NCI-H2029 (cell line): ENCODE measurements around the gene LRRC34.

Experiments used
- DNase-seq: peaks from one replicate; lab custom pipeline; 2025; lab: John Stamatoyannopoulos, UW

The LRRC34 gene

DNA sequence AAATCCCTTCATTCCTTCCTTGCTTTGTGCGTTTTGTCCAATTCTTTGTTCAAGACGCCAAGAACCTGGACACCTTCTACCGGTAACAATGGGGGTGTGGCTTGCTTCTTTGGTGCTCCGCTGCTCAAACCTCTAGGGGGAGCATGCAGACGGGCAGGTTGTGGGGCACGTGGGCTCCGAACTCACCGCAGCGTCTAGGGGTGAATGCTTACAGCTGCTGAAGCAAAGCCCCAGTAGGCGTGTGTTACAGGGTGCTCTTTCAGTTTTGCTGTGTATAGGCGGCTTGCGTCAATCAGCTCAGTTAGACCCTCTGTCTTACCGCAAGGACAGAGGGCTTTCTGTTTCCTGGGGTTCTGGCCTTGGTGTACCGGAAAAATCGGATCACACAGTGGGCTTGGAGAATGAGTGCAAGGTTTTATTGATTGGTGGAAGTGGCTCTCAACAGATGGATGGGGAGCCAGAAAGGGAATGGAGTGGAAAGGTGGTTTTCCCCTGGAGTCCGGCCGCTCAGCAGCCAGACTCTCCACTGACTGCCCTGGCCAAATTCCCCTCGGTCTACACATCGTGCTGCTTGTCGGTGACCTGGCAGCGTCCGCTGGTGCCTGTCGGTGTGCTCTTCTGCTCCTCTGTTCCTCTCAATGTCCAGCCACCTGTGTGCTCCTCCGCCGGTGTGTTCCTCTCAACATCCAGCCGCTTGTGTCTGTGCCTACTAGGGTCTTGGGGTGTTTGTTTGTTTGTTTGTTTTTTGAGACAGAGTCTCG is 1.2 kb upstream of the LRRC34 start:
- DNase-seq: peak; percentile 78

DNA sequence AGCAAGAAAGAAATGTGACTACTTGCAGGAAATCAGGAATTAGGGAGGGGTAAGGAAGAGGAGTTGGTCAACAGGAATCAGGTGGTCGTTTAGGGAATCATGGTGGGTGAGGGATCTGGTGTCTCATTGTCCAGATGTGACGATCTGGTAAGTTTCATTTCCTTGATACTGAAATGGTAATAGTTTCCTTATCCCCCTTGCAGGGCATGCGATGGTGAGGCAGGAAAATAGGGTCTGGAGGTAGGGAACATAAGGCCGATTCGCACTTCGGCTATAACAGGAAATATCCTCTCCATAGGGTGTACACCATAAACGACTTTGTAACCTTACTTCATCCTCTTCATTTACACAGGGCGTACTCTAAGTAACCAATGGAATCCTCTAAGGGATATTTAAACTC is 574 bp upstream of the LRRC34 start:
- peak; percentile 41 for DNase-seq

DNA sequence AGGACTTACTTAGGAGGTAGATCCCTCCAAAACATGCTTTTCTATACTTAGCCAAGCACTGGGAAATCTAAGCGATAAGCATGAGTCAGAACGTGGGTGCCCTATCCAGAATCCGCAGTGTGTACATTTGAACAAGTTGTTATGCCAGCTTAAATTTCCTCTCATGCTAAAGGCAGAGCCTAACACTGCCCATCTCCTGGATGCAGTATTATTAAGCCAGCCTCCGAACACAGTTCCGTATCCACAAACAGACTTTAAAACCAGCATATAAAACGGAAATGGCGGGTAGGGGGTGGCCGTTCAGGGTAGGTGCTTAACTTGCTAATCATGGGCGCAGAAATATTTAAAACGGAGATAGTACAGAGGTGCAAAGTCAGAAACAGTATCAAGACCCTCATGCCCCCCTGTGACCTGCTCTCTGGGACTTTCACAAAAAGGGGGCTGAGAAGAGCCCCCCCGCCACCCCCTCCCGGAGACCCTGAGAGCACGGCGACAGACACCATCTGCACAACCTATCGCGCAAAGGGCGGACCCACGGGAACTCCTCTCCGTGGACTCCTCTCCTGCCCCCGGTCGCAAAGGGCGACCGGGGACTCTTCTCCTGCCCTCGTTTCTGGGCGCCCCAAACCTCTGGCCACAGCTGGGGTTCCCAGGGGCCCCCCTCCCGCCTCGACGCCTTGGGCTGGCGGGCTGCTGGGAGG is 923 bp downstream of the LRRC34 start:
- peak; percentile 34 for DNase-seq

DNA sequence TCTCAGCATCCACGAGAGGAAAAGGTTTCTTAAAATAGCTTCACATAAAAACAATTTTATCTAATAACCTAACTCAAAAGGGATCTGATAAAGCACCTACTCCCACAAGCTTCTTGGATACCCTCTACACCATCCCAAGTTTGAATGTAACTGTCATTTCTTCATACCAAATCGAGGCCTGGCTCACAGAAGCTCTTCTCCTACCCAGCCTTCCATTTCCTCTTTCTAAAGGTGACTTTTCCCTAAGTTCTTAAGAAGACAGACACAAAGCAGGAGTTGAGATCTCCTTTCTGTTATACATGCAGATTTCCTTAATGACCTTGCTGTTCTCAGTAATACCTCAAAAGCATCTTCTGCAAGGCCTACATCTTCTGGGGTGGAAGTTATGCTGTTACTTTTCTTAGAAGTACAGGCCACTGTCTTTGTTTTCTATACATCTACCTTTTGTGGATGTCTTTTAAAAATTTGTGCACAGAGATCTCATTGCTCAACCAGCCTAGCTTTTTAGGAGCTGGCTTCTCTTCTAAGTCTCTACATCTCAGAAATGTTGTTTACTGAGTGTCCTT is 3.4 kb downstream of the LRRC34 start:
- no peak for DNase-seq

DNA sequence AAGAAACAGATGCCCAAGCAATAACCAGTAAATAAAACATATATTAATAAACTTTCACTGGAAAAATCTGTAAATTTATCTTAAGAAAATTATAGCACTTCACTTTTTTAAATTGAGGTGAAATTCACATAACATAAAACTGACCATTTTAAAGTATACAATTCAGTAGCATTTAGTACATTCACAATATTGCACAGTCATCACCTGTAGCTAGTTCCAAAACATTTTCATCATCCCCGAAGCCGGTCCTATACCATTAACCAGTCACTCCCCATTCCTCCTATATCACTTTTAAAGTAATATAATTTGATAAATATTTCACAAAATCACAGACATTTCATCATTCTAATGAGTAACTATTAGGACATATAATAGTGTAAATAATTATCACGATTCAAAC is 8.0 kb downstream of the LRRC34 start:
- no peak for DNase-seq

DNA sequence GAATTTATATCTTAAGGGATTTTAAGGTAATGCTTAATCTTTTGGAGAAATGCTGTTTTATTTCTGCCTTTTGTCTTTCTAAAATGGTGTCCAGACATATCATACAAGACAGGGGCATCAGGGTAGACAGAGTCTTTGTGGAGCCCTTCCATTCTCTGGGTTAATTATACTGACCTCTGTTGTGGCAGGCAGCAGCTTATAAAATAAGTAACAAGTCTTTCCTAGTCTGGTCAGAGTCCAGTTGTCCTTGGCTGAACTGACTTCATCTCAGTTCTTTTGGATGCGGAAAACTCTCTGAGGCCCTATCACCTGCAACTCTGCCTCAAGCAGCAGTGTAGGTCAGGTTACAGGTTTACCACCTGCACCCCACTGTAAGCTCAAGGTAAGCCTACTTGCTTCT is 20.3 kb downstream of the LRRC34 start:
- DNase-seq: no peak

DNA sequence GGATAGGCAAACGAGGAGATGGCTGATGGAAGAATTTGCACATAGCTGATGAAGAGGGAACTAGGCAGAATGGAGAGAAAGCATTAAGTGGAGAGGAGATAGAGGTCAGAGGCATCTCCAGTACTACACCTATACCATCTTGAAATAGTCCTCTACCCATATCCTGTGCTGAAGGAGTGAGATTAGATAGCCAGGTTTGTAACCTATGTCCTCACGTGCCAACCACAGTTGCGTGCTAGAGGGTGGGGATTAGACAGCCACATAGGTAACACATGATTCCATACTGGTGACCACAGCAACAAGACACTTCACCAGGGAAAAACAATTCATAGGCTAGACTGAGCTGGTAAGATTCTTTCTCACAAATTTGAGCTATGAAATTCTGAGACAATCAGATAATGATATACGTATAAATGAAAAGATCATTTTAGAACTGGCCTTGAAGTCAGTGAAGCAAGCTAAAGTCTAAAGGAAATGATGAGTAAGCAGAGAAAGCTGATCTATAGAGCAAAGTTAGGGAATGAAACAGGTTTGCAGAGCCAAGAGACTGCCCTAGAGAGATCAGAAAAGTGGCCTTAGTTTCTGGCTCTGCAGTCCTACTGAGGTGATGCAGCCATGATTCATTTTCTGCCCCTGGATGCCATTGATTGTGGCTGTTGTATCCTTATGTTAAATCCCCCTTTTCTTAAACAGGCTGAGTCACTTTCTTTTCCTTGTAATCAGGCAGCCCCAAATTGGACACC is 21.8 kb downstream of the LRRC34 start:
- no peak for DNase-seq

DNA sequence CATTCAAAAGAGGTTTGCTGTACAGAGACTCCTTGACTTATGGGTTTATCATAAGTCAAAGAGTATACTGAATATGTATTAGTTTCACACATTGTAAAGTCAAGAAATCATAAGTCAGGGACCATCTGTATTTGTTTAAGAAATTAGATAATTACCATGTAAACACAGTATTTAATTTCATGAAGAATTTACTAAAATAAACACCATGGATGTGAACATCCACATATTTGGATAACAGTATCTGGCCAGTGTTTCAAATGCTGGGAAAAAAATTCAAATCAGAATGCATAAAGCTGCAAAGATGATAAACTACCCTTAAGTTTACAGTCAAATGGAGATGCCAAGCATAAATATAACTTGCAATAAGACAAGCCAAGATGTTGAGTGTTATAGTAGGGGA is 22.5 kb downstream of the LRRC34 start:
- no peak for DNase-seq

DNA sequence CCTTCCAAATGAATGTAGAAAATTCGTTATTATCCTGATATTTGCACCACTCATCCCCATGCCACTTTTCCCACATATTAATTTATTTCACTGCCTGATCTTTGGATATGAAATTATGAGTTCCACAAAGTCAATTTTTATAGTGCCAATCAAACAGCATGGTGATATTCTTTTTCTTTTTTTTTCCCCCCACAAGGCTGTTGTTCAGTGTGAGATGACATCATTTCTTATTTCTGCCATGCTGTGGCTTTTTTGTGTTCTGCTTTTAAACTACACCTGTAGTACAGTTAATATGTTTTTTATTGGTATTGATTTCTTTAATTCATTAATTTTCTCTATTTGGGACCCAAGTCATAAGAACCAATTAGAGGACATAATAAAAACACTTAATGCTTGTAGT is 24.9 kb downstream of the LRRC34 start:
- no peak for DNase-seq

DNA sequence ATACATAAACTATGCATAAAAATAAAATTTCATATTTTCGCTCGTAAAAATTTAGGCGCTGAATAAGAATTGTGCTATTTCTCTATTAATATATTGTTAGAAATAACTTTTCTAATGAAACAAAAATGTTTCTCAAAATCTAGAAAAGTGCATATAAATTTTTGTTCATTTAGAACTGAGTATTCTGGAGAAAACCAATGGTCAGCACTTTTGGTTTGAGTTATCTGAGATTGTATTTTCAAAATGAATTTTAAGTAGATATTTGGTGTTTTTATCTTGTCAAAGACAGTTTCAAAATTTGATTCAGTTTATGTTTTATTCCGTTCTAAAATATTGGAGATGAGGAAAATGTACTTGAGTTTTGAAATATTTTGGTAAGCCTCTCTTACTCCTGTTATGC is 25.6 kb downstream of the LRRC34 start:
- DNase-seq: no peak

DNA sequence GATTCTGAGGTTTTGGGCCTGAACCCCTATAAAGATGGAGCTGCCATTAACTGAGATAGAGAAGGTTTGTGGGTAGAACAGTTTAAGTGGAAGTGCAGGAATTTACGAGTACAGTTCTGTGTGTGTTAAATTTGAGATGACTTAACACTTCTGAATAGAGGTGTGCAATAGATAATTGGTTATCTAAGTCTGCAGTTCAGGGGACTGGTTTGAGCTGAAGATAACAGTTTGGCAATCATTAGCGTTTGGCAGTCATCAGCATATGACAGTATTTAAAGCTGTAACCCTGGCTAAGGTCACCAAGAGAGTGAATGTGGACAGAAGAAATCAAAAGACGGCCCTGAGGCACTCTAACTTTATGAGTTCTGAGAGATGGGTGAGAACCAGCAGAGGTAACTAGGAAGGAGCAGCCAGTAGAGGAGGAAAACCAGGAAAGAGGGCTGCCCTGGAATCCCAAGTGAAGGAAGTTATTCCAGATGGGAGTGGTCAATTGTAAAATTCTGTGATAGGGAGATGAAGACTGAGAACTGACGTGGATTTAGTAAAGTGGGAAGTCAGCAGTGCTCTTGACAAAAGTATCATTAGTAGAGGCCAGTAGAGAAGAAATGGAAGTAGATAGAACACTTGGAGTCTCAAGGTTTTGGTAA is 31.4 kb downstream of the LRRC34 start:
- DNase-seq: no peak

DNA sequence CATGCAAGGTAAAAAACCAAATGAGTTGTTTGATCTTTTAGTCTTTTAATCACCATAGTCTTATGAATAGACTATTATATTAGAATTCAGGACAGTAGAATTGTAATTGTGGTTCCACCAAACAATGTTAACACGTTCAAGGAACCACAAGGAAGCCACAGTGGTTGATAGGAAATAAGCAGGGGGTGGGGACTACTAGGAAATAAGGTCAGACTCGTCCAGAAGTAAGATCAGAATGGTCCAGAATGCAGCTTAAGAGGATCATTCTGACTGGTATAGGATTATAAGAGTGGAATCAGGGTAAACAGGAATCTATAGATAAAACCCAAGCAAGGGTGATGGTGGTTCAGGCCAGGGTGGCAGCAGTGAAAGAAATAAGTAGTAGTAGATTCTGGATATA is 32.0 kb downstream of the LRRC34 start:
- no peak for DNase-seq

DNA sequence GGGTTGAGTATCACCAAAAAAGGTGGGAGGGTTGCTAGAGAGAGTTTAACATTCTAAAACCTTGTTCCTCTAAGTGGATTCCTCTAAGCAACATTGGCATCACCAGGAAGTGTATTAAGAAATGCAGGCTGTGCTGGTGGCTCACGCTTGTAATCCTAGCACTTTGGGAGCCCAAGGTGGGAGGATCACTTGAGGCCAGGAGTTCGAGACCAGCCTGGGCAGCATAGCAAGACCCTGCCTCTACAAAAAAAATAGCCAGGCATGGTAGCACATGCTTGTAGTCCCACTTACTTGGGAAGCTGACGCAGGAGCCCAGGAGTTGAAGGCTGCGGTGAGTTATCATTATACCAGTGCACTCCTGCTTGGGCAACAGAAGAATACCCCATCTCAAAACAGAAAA is 34.9 kb downstream of the LRRC34 start:
- DNase-seq: no peak

DNA sequence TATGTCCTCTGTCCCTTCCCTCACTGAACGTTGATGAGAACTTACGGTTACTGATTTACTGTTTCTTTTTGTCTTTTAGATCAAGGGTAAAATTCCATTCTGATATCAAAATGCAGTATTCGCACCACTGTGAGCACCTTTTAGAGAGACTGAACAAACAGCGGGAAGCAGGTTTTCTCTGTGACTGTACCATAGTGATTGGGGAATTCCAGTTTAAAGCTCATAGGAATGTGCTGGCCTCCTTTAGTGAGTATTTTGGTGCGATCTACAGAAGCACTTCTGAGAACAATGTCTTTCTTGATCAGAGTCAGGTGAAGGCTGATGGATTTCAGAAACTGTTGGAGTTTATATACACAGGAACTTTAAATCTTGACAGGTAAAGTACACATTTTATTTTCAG is 38.5 kb downstream of the LRRC34 start:
- DNase-seq: no peak

DNA sequence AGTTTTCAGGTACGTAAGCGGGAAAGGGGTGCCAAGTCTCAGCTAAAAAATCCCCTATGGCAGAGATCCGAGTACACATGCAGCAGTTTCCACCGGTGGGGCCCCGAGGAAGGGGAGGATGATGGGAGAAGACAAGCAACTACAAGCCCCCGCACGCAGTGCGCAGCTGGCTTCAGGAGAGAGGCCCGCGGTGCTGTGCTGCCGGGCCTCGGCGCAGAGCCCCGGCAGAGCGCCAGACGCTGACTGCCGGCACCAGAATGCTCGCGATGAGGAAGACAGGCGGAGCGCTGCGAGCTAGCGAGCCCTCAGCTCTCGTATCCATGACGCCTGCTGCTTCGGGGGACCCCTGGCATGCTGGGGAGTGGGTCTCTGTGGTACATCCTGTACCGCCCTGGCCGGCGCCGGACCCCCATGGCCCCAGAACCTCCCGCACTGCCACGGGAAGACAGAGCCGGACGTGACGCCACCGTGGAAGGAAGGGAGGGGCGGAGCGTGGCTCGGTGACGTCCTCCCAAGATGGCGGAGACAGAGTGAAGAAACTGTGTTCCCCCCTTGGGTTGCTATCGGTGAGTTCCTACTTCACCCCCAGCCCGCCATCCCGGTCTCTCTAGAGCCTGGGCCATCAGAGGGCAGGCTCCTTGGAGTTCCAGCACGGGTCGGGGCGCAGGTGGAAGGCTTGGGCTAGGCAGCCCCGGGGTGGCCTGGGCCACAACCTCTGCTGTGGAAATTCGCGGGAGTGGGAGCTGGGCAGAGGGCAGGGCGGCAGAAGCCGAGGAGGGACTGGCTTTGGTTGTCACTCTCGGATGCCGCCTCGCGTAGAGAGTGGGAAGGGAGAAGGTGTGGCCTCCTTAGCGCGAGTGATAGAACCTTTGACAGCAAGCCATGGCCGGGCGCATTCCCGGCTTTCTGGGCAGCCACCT is 39.5 kb downstream of the LRRC34 start, which contains the start of gene MYNN:
Gene MYNN, plus strand, starts transcription at position 500 of the 920 bp plus-strand sequence. CDS start 900 bp downstream, outside the sequence.
- DNase-seq: peak; percentile 78

DNA sequence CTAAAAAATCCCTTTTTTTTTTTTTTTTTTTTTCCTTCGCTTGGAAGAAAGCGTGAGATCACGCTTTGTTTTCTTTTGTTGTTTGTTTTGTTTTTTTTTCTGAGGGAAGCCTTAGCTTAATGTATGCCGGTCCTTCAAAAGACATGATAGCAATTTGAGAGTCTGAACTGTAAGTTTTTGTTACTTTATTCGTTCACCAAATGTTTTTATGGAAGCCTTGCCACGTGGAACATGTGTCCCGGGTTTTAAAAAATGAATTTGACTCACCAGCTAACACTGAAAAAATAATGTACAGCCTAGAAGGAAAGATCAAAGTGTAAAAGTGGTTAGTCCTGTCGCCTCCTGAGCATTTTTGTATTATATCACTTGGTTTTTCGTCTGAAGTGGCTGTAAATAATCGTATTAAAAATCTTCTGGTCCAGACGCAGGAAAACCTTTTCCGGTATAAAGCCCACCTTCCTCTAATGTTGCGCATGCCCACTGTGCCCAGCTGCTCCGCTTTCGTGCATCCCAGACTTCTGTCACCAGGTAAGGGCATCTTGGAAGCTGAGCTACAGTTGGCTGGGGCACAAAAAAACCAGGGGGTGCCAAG is 40.3 kb downstream of the LRRC34 start:
- peak; percentile 86 for DNase-seq

DNA sequence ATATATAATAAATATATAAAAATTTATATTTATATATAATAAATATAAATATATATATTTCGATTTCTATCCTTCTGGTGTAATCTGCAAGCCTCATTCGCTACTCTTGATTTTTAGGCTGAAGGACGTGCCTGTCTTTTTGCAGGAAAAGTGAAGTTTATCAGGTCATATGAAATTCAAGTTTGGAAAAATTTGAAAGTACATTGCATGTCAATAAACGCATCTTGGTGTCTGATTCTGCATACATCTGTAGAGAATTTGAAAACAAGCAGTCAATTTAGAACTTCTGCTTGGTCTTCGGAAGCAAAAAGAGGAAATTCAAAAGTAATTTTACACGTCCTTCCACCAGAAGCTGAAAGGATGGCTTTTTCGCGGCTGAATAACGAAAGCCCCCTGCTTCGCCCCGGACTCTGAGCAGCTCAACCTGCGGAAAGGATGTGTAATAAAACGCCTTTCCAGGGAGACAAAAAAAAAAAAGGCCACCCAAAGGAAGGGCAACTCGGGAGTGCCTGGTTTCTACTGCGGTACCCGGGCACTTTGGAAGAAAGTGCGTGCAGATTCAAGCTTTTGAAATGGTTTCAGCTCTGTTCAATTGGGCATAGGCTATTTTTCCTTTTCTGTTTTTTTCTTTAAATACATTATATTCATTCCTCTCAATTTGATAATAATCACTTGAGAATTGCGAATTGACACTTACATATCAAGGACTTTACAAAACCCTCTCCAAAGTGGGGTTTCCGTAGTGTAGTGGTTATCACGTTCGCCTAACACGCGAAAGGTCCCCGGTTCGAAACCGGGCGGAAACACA is 41.0 kb downstream of the LRRC34 start:
- DNase-seq: peak; percentile 83

DNA sequence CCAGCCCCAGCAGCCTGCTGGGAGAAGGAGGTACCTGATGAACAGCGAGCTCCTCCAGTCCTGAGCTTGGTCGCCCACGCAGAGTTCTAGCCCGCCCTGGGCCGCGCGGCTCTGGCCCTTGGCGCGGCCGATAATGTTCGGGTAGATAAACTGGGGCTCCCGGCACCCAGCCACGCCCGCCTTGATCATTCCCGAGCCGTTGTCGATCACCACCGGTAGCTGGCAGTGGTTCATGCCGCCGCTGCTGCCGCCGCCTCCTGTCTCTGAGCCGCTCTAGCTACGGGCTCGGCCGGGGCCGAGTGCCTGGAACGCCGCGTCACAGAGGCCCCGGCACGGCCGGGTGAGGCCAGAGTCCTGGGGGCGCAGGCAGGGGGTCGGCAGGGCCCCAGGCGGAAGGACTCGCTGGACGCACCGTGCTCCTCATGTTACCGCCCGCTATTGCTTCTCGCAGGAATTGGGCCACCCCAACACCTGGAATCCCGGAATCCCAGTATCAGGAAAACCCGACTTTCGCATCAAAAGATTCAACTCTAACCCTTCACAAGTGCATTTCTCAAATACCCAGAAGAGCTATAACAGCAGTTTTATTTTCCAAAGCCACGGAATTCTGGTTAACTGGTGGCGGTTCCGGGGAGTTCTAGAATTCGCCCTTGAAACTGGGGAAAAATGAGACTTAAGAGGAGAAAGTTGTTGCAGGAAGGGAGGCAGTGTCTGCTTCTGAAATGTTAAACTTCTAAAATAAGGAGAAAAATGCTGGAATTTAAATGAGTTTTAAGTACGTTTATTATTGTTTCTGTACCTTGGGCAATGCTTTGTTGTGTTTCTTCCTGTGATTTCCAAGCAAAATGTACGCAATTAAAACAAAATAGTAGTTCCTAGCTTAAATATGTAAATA is 43.2 kb downstream of the LRRC34 start, which contains the start of gene ACTRT3:
Gene ACTRT3, minus strand, starts transcription at position 275 of the 895 bp plus-strand sequence. Its CDS starts 41 bp downstream, at position 234.
- no peak for DNase-seq
